Stimulated activated CD4-positive, alpha-beta T cell treated with anti-CD3 and anti-CD28 coated beads, Interleukin-12 subunit alpha, Interleukin-12 subunit beta, amount 100 ng/mL, for 4 hours (primary cell): Measurements from ENCODE around the gene BAIAP2.
"Not testable (repeated sequence)": the region's sequence is repeated elsewhere in the genome, so short reads cannot be mapped to it uniquely, and the experiment has no call there.

Experiments
- DNase-seq: peaks from one replicate; pipeline ENCODE4 v3.0.0-alpha.2; 2020

The BAIAP2 gene

DNA sequence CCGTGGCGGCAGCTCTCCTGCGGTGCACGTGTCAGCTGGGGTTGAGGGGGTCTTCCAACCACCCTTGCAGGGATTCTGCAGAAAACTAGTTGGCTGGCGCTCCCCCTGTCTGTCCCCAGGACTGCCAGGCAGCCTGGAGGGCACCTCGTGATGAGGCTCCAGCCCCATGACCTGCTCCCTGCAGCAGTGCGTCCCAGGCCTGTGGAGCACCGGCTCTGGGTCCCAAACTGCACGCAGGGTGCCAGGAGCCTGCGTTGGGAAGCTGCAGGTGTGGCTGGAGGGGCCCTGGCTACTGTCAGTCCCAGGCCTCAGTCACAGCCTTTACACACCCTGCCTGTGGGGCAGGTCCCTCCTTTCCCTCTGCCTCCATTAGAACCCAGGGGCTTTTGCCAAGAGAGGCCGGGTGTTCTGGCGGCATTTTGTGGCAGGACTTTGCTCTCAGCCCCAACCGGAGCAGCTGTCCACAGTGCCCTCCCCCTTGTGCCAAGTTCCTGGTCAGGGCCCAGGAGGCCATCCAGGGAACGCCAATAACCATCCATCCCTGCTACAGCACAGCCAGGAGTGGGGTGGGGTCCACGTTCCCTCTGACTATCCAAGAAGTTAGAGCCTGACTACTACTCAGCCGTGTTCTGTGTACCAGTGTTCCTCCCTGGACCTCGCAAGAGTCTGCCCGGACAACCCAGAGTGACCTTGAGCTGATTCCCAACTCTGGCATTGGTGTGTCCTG lies 34.2 kb upstream of the BAIAP2 start:
- DNase-seq, result no peak

DNA sequence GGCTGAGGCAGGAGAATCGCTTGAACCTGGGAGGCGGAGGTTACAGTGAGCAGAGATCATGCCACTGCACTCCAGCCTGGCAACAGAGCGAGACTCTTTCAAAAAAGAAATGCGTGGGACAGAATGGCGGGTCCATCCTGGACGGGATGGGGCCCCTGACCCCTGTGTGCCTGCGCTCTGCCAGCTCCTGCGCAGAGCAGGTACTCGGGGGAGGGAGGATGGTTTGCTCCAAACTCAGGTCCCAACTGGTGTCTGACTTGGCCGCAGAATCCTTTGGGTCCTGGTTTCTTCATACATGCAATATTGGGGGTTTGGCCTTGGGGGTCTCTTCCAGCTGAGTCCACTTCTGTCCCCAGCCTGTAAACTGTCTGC lies 33.0 kb upstream of the BAIAP2 start:
- no peak for DNase-seq

DNA sequence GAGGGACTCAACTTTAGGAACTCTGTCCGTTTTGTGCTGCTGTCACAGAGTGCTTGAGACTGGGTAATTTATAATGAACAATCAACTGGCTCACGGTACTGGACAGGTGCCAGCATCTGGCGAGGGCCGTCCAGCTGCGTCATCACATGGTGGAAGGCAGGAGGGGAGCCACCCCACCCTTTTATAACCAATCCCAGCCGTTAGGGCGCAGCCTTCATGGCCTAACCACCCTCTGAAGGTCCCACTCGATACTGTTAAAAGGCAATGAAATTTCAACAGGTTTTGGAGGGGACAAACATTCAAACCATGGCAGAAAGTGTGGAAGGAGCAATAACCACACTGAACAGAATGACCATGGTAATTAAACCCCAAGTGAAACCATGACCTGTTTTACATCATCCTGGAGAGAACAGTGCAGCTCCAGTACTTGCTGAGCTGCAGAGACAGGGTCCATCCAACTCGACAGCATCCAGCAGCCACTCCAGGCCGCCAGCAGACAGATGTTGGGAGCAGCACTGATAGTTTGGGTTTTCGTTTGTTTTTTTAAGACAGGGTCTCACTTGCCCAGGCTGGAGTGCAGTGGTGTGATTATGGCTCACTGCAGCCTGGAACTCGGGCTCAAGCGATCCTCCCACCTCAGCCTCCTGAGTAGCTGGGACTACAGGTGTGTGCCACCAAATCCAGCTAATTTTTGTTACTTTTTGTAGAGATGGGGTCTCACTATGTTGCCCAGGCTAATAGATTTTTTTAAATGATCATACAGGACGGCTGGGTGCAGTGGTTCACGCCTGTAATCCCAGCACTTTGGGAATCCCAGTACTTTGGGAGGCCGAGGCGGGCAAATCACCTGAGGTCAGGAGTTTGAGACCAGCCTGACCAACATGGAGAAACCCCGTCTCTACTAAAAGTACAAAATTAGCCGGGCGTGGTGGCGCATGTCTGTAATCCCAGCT lies 32.3 kb upstream of the BAIAP2 start:
- DNase-seq, result no peak

DNA sequence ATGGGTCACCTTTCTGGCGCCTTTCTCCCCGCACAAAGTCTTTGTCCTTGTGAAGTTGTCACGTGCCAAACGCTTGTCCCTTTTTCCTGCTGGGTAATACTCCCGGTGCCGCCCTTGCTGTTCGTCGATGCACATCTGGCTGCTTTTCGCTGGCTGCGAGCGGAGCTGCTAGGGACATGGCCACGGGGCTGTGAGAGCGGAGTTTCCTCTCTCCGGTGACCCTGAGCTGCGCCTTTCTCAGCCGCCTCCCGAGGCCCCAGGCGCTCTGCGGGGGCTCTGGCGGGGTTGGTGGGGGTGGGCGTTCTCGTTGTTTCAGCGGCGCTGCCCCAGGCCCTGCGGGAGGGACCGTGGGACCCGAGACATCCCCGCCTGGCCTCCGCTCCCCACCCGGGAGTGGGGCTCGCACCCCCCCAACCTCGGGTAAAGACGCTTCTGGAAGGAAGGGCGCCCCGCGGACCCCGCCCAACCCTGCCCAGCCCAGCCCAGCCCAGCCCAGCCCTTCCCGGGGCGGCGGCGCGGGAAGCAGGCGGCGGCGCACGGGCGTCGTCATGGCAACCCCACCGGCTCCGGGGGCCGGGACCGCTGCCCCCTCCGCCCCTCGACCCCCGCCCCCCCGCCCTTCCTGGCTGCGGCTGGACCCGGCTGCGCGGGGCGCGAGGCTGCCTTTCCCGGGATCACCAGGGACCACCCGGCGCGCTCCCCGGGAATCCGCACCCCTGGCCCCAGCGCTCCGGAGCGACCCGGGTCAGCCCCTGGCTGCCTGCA lies 31.1 kb upstream of the BAIAP2 start:
- DNase-seq, result no peak

- no peak for DNase-seq
These were observed 28.1 kb upstream of the BAIAP2 start for GRCh38 chr17:81006891-81007290.

DNA sequence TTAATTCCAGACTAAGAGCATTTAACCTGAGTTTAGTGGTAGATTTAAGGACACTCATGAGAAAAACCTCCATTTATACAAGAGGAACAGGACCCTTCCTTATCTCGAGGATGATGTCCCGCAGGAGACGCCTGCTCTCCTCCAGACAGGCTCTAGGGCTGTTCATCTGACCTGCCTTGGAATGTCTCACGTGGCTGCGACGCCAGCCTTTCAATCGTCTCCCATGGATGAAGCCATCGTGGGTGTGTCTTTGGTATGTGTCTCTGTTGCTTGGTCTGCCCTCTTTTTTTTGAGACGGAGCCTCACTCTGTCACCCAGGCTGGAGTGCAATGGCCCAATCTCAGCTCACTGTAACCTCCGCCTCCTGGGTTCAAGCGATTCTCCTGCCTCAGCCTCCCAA lies 26.8 kb upstream of the BAIAP2 start:
- no peak for DNase-seq

- DNase-seq, result no peak
These were observed 25.8 kb upstream of the BAIAP2 start for GRCh38 chr17:81009136-81009535.

DNA sequence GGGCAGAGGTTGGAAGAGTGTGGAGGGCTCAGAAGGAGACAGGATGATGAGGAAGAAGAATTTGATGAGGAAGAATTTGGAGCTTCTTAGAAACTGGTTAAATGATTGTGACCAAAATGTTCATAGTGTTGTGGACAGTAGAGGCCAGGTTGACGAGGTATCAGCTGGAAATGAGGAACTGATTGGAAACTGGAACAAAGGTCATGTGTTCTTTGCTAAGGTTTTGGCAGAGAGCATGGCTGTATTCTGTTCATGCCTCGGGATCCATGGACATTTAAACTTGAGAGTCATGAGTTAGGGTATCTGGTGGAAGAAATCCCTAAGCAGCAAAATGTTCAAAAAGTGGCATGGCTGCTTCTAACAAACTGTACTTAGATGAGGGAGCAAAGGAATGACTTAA lies 24.0 kb upstream of the BAIAP2 start:
- DNase-seq, result no peak

DNA sequence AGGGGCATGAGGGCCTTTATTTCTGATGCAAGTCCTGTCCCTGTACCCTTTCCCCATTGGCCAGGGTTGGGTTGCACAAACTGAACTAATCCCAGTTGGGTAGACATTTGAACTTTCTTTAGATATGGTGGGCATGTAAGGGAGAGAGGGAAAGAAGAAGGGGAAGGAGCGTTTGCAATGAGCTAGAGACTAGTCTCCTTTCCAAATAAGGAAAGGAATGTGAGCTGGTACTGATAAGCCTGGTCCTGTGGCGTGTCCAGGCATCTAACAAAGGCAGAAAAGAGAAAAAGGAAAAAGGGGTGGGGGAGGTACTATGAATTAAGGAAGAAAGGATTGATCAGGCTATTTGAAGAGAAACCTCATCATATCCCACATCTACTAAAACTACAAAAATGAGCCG lies 23.0 kb upstream of the BAIAP2 start:
- DNase-seq, result no peak

DNA sequence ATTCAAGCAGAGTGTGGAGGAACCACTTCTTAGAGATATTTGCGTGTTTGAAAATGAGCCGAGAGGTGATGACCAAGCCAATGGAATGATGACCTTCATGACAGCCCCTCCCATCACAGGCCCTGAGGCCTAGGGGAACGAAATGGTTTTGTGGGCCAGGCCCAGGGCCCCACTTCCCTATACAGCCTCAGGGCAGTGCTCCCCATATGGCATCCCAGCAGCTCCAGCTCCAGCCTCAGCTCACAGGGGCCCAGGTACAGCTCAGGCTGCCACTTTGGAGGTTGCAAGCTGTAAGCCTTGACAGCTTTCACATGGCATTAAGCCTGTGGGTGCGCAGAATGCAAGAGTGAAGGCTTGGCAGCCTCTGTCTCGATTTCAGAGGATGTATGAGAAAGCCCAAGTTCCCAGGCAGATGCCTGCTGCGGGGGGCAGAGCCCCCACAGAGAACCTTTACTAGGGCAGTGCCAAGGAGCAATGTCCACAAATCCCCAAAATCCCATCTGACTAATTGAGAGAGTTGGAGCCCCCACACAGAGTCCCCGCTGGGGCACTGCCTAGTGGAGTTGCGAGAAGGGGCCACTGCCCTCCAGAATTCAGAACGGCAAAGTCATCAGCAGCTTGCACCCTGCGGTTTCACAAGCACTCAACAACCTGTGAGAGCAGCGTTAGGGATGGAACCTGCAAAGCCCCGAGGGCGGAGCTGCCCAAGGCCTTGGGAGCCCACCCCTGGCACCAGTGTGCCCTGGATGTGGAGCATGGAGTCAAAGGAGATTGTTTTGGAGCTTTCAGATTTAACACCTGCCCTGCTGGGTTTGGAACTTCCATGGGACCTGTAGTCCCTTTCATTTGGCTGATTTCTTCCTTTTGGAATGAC lies 22.1 kb upstream of the BAIAP2 start:
- no peak for DNase-seq

DNA sequence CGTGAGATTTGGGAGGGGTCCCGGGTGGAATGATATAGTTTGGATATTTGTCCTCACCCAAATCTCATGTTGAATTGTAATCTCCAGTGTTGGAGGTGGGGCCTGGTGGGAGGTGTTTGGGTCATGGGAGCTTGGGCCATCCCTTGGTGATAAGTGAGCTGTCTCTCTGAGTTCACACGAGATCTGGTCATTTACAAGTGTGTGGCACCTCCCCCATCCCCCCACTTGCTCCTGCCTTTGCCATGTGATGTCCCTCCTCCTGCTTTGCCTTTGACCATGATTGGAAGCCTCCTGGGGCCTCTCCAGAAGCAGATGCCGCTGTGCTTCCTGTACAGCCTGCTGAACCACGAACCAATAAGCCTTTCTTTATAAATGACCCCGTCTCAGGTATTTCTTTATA lies 21.3 kb upstream of the BAIAP2 start:
- DNase-seq, result no peak

- DNase-seq, result no peak
These were observed 19.8 kb upstream of the BAIAP2 start for GRCh38 chr17:81015136-81015535.

- no peak for DNase-seq
These were observed 18.4 kb upstream of the BAIAP2 start for GRCh38 chr17:81016575-81016974.

GRCh38 chr17:81017330-81017729 lies 17.6 kb upstream of the BAIAP2 start:
- not testable (repeated sequence) for DNase-seq

DNA sequence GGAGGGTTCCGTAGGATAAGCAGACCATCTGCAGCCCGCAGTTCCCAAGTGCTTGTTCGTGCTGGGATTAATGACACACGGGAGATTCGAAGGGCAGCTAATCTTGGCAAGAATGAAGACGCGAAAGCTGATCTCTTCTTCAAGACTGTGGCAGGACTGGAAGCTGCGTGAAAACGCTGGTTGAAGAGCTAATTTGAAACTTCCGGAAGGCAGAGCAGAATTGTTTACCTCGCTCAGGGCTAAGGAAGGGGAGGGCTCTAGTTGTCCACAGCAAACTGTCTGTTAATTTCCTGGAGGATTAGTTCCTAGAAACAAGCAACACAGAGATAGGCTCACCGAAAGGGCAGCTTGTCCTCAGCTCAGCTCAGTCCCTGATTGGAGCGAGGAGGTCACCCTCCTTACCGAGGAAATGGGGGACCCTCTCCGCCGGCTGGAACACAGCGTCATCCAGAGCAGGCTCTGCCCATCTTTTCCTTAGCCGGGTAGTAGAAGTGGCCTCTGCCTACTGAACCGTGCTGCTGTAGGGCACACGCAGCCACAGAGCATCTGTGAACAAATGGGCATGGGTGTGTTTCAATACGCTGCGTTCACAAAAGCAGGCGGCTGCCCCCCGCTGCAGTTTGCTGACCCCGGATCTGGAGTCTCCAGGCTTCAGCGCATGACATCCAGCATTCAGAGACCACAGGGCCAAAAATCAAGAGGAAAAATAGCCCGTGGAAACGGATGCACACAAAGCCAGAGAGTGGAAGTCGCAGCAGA lies 16.7 kb upstream of the BAIAP2 start:
- DNase-seq, result no peak

DNA sequence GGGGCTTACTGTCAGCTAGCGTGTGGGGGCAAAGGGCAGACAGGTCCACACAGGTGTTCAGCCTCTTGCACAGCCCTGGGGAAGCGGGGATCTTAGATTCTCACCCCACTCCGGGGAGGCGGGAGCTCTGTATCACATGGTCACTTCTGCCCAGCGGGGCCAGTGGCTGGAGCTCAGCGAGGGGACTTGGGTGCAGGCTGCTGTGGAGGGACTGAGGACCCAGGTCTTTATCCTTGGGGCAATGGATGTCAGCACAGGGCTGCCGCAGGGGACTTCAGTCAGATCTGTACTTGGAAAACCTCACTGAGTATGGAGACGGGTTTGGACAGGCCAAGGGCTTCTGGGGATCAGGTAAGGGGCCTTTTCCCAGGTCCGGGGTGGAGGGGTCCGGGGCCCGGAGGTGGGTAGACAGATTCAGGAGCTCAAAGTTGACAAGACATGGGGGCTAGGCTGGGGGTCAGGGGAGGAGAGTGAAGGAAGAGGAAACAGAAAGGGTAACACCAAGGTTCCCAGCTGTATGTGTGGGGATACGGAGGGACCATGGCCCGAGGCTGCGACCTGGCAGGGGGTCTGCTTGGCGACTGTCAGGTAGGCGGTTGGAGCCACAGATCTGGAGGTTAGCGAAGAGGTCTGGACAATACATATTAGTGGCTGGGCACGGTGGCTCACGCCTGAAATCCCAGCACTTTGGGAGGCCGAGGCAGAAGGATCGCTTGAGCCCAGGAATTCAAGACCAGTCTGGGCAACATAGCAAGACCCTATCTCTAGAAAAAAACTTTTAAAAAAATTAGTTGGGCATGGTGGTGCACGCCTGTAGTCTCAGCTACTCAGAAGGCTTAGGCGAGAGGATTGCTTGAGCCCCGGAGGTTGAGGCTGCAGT lies 15.1 kb upstream of the BAIAP2 start:
- DNase-seq, result no peak

DNA sequence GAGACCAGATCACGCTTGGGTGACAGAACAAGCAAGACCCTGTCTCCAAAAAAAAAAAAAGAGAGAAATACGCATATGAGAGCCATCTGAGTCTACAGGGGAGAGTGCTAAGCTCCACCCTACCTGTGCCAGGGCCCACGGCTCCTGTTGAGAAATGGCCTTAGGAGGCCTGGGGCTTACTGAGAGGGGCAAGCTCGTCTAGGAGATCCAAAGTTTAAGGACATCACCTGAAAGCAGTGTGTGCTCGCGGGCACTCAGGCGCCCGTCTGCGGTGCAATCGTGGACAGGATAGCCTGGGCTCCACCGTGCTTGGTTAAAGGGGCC lies 14.5 kb upstream of the BAIAP2 start:
- DNase-seq, result no peak

DNA sequence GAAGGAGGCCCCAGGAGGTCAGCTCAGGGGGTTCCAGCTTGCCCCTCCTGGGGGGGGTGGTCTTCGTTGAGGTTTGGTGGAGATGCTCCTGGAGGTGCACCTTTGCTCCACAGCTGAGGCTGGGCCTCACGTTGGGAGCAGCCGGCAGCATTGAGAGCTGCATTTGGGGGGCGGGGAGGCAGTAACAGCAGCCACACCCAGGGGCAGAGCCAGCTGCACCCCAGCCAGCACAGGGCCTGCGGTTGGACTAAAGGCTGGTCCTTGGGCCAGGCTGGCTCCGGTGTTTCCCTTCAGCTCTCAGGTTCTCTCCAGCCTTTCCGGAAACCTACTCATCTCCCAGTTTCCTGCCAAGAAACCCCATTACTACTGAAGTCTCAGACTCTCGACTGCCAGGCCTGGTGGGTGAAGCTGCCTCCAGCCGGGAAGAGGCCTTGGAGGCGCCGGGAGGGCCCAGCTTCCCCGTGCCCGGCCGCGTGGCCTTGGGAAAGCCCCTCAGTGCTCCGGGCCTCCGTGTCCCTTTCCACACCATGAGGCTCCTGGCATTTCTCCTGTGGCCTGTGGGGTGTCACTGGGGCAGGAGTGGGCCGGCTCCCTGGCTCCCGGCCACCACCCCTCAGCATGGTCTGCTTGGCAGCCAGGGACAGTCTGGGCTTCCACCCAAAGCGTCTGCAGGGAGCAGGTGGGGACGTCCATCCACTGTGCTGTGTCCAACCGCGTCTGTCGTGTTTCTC lies 14.0 kb upstream of the BAIAP2 start:
- no peak for DNase-seq

- DNase-seq, result no peak
These were observed 13.2 kb upstream of the BAIAP2 start for GRCh38 chr17:81021531-81022343.
